ENCODE measurements around the gene PAX4. TPM values are rescaled to one million over a fixed set of nuclear protein-coding genes. Genes with fewer than 3 reads are reported as not detected.

The PAX4 gene
- not detected for total RNA-seq

- no peak for TF ChIP-seq CTCF (IDR thresholded peaks at IDR 0.05; ENCODE audit: low read depth)
Measured at GRCh38 chr7:127618042-127618441, at the start of gene PAX4. TSS of gene PAX4 (minus strand) at chr7:127618142. CDS start at chr7:127615928, 2,214 bp downstream.

GRCh38 chr7:127667017-127667670 is 49.2 kb upstream of the PAX4 start:
- TF ChIP-seq CTCF (IDR thresholded peaks at IDR 0.05; ENCODE audit: low read depth) = no peak

- TF ChIP-seq CTCF (IDR thresholded peaks at IDR 0.05; ENCODE audit: low read depth) = no peak
Measured at GRCh38 chr7:127666602-127667001, 48.7 kb upstream of the PAX4 start.

GRCh38 chr7:127665922-127666321 is 48.0 kb upstream of the PAX4 start:
- no peak for TF ChIP-seq CTCF (IDR thresholded peaks at IDR 0.05; ENCODE audit: low read depth)

- TF ChIP-seq CTCF (IDR thresholded peaks at IDR 0.05; ENCODE audit: low read depth) = no peak
Measured at GRCh38 chr7:127658970-127659630, 41.2 kb upstream of the PAX4 start.

- TF ChIP-seq CTCF (IDR thresholded peaks at IDR 0.05; ENCODE audit: low read depth) = no peak
Measured at GRCh38 chr7:127657500-127657899, 39.6 kb upstream of the PAX4 start.

GRCh38 chr7:127655720-127656119 is 37.8 kb upstream of the PAX4 start:
- no peak for TF ChIP-seq CTCF (IDR thresholded peaks at IDR 0.05; ENCODE audit: low read depth)

All from subcutaneous adipose tissue (tissue), 4 donors.